Parathyroid adenoma (tissue), 2 donors: ENCODE results near the gene FAM163B.

ENCODE experiments used
- H2AFZ ChIP-seq: fragments of 300-600 bp; sonication (generic); one replicate; pipeline ENCODE4 v1.7.0; 2017; ENCODE audit warnings: antibody characterized with exemption, mild to moderate bottlenecking
- H3K27ac ChIP-seq: fragments of 300-600 bp; sonication (generic); one replicate; pipeline ENCODE4 v1.7.0; 2017
- H3K27me3 ChIP-seq: fragments of 300-600 bp; sonication (generic); one replicate; pipeline ENCODE4 v1.7.0; 2017; ENCODE audit warnings: low read length; ENCODE audit not compliant: control insufficient read depth, insufficient read depth
- H3K36me3 ChIP-seq: fragments of 300-600 bp; sonication (generic); one replicate; pipeline ENCODE4 v1.7.0; 2017; ENCODE audit warnings: low read length; ENCODE audit not compliant: control insufficient read depth, insufficient read depth
- H3K4me1 ChIP-seq: fragments of 300-600 bp; sonication (generic); one replicate; pipeline ENCODE4 v1.7.0; 2017; ENCODE audit warnings: control low read depth
- H3K4me2 ChIP-seq: fragments of 300-600 bp; sonication (generic); one replicate; pipeline ENCODE4 v1.7.0; 2017; ENCODE audit warnings: low read length
- H3K4me3 ChIP-seq: fragments of 300-600 bp; sonication (generic); one replicate; pipeline ENCODE4 v1.7.0; 2017; ENCODE audit warnings: low read depth, low read length
- H3K79me2 ChIP-seq: fragments of 300-600 bp; sonication (generic); one replicate; pipeline ENCODE4 v1.7.0; 2017; ENCODE audit warnings: control low read depth
- H3K9ac ChIP-seq: fragments of 300-600 bp; sonication (generic); one replicate; pipeline ENCODE4 v1.7.0; 2017; ENCODE audit warnings: mild to moderate bottlenecking
- H3K9me3 ChIP-seq: fragments of 300-600 bp; sonication (generic); one replicate; pipeline ENCODE4 v1.7.0; 2017; ENCODE audit warnings: low read length; ENCODE audit not compliant: control insufficient read depth
- CTCF ChIP-seq: fragments of 300-600 bp; sonication (generic); IDR thresholded peaks from one replicate; pipeline ENCODE4 v1.7.0; 2017; ENCODE audit warnings: antibody characterized with exemption, mild to moderate bottlenecking
- donor health status: primary hyperparathyroidism.

The FAM163B gene

GRCh38 chr9:133605446-133605845 is 3.7 kb downstream of the FAM163B start:
- no peak overlapping the region for H3K4me3 ChIP-seq
- no peaks in the 10 kb centered on the region for H3K27me3 ChIP-seq
- H3K4me1 ChIP-seq = no peaks in the 10 kb centered on the region
- no peak overlapping the region for H2AFZ ChIP-seq
- TF ChIP-seq CTCF = no peak
- H3K79me2 ChIP-seq = no peaks in the 10 kb centered on the region
- H3K9ac ChIP-seq = no peak overlapping the region
- no peaks in the 10 kb centered on the region for H3K9me3 ChIP-seq
- no peak overlapping the region for H3K4me2 ChIP-seq
- H3K27ac ChIP-seq = no peak overlapping the region
- no peaks in the 10 kb centered on the region for H3K36me3 ChIP-seq

- H3K27ac ChIP-seq = no peak overlapping the region
- H3K4me3 ChIP-seq = no peak overlapping the region
- H3K9me3 ChIP-seq = no peaks in the 10 kb centered on the region
- no peak overlapping the region for H3K4me2 ChIP-seq
- no peaks in the 10 kb centered on the region for H3K27me3 ChIP-seq
- no peak overlapping the region for H2AFZ ChIP-seq
- no peak overlapping the region for H3K9ac ChIP-seq
- no peak for TF ChIP-seq CTCF
- H3K36me3 ChIP-seq = no peaks in the 10 kb centered on the region
- H3K4me1 ChIP-seq = no peaks in the 10 kb centered on the region
- H3K79me2 ChIP-seq = no peaks in the 10 kb centered on the region
Measured at GRCh38 chr9:133604856-133605255, 4.3 kb downstream of the FAM163B start.

GRCh38 chr9:133604214-133604613 is 5.0 kb downstream of the FAM163B start:
- no peak for TF ChIP-seq CTCF
- H2AFZ ChIP-seq = no peak overlapping the region
- H3K27me3 ChIP-seq = no peaks in the 10 kb centered on the region
- no peaks in the 10 kb centered on the region for H3K9me3 ChIP-seq
- H3K4me2 ChIP-seq = no peak overlapping the region
- H3K36me3 ChIP-seq = no peaks in the 10 kb centered on the region
- no peaks in the 10 kb centered on the region for H3K79me2 ChIP-seq
- H3K9ac ChIP-seq = no peak overlapping the region
- H3K4me3 ChIP-seq = no peak overlapping the region
- H3K27ac ChIP-seq = no peak overlapping the region
- H3K4me1 ChIP-seq = no peaks in the 10 kb centered on the region

GRCh38 chr9:133603135-133603927 is 5.9 kb downstream of the FAM163B start:
- H3K9ac ChIP-seq = no peak overlapping the region
- H3K9me3 ChIP-seq = no peaks in the 10 kb centered on the region
- no peak overlapping the region for H2AFZ ChIP-seq
- H3K79me2 ChIP-seq = no peaks in the 10 kb centered on the region
- no peak overlapping the region for H3K4me3 ChIP-seq
- TF ChIP-seq CTCF = no peak
- H3K4me2 ChIP-seq = no peak overlapping the region
- H3K36me3 ChIP-seq = no peaks in the 10 kb centered on the region
- H3K27ac ChIP-seq = no peak overlapping the region
- no peaks in the 10 kb centered on the region for H3K27me3 ChIP-seq
- no peaks in the 10 kb centered on the region for H3K4me1 ChIP-seq

GRCh38 chr9:133602277-133602676 is 6.9 kb downstream of the FAM163B start:
- Histone ChIP-seq H3K4me3 (no peak overlapping the region), H3K4me2 (no peak overlapping the region), H3K9ac (no peak overlapping the region), H3K9me3 (no peaks in the 10 kb centered on the region), H3K27me3 (no peaks in the 10 kb centered on the region), H3K36me3 (no peaks in the 10 kb centered on the region), H2AFZ (no peak overlapping the region), H3K4me1 (no peaks in the 10 kb centered on the region), H3K79me2 (no peaks in the 10 kb centered on the region), H3K27ac (no peak overlapping the region)
- TF ChIP-seq CTCF = no peak
